AG10803 (cell line): Measurements from ENCODE around the gene UBE2L6.

Experiments
- DNase-seq: peaks from one replicate; pipeline ENCODE4 v3.0.0; 2010; ENCODE audit warnings: low read depth
- H3K4me3 ChIP-seq: 2 replicates; pipeline ENCODE4 v1.5.1; 2011; ENCODE audit warnings: mild to moderate bottlenecking, low read length, control low read depth
- TF ChIP-seq, protein P1 (sequence below): conservative IDR thresholded peaks from 2 replicates; pipeline ENCODE4 v1.5.1; 2011; ENCODE audit warnings: mild to moderate bottlenecking, low read length, control low read depth, inconsistent platforms

UBE2L6 gene

DNA sequence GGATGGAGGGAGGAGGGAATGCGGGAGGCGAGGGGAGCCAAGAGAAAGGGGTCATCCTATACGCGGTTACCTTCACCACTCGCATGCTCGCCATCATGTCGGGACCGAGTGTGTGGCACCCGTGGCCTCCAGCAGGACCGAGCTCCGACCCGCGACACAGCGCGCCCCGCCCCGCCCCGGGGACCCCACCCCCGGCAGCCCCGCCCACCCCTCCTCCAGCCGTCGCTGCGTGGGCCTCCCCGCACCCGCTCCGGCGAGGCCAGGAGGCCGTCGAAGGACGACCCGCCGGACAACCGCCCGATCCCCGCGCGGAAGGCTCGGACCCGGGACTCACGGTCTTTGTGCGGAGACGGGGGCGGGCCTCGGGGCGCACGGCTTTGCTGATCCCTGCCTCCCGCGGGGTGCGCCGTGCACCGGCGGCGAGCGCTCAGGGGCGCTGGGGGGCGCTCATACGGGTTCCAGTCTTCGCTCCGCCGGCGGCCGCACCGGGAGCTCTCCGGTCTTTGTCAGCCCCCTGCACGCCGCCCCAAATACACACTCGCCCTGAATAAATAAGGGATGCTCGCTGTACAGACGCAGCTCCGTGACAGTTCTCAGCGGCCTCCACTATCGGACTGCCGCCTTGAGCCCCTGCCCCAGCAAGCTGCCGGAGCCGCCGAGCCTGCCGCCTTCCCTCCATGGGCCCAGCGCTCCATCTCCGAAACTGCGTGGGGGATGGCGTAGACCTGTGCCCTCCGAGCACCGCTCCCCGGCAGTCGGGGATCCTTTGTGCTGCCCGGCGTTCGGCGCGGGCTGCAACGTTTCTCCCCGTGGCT is at the start of gene UBE2L6:
UBE2L6 (minus strand) TSS at position 158 of the 815 bp plus-strand sequence; CDS start at position 97, 61 bp downstream.
- peak within 1 kb of the TSS; percentile 89 for H3K4me3 ChIP-seq
- TF ChIP-seq, protein P1, sequence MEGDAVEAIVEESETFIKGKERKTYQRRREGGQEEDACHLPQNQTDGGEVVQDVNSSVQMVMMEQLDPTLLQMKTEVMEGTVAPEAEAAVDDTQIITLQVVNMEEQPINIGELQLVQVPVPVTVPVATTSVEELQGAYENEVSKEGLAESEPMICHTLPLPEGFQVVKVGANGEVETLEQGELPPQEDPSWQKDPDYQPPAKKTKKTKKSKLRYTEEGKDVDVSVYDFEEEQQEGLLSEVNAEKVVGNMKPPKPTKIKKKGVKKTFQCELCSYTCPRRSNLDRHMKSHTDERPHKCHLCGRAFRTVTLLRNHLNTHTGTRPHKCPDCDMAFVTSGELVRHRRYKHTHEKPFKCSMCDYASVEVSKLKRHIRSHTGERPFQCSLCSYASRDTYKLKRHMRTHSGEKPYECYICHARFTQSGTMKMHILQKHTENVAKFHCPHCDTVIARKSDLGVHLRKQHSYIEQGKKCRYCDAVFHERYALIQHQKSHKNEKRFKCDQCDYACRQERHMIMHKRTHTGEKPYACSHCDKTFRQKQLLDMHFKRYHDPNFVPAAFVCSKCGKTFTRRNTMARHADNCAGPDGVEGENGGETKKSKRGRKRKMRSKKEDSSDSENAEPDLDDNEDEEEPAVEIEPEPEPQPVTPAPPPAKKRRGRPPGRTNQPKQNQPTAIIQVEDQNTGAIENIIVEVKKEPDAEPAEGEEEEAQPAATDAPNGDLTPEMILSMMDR: peak; percentile 18; the same call in 1 of the 2 replicates
- DNase-seq: peak; percentile 18

DNA sequence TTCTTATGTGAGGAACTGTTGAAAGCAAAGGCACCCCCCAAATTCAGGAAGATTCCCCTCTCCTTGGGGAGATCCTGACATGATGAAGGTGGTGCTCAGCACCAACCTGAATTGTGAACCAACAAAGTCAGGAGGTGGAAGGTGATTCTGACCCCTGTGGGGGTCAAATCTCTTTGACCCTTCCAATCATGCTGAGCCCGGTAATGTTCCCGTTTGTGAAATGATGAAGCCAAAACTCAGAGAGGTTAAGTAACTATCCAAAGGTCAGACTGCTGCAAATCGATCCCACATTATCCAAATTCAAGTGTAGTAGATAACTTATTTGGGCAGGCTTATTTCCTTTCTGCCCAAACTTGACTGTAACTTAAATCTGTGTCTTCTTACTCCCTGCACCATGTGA is 49.1 kb upstream of the UBE2L6 start:
- no peak for DNase-seq
- TF ChIP-seq, protein P1: no peak

GRCh38 chr11:57615308-57615707 is 47.8 kb upstream of the UBE2L6 start:
- TF ChIP-seq, protein P1: no peak
- DNase-seq: no peak
- H3K4me3 ChIP-seq: no peak overlapping the region

More for the DNA sequence above, 49.1 kb upstream of the UBE2L6 start:
- H3K4me3 ChIP-seq: no peak overlapping the region

- H3K4me3 ChIP-seq: no peak overlapping the region
- no peak for DNase-seq
- TF ChIP-seq, protein P1: no peak
These were observed 46.8 kb upstream of the UBE2L6 start for GRCh38 chr11:57614234-57614772.

DNA sequence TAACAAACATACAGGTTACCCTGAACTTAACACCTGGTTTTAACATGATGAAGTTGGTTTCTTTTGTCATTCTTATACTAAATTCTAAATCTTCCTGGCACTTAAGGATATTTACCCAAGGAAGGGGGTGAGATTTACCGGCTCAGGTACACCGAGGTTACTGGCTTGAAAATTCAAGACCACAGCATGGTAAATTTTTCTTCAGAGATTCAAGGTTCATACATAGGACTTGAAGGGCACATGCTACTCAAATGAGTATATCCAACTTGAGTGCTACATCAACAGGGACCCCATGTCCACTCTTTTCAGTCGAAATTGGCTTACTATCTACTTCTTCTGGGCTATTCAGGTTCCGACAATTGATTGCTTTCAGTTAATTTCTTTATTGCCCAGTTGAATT is 42.7 kb upstream of the UBE2L6 start:
- H3K4me3 ChIP-seq: no peak overlapping the region
- TF ChIP-seq, protein P1: no peak
- DNase-seq: no peak

DNA sequence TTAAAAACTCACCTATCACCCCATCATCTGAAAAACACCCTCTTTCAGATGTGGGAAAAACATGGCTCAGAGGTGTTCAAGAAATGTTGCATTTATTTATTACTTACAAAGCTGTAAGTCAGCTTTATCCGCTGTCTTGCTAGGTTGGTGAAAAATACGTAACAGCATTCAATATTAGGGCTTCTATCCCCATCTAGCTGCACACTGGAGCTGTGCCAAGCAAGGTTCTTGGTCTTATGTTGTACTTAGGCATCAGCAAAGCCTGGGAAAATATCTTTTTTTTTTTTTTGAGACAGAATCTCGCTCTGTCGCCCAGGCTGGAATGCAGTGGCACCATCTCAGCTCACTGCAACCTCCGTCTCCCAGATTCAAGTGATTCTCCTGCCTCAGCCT is 37.6 kb upstream of the UBE2L6 start:
- DNase-seq: no peak
- TF ChIP-seq, protein P1: no peak
- H3K4me3 ChIP-seq: no peak overlapping the region
